B cell (primary cell): ENCODE measurements around the gene RNF217. TPM values are rescaled to one million over a fixed set of nuclear protein-coding genes. Genes with fewer than 3 reads are reported as not detected.

Experiments
- ATAC-seq: fragments of 200-7000 bp; cut with Tn5 transposase; one replicate; pipeline ENCODE4 v1.10.0; 2021; ENCODE audit warnings: low read depth, mild to moderate bottlenecking, moderate number of reproducible peaks, moderate library complexity
- CTCF ChIA-PET: fragments of 350-600 bp; sonication (Branson Sonifier 250); formaldehyde crosslinking; loops from one replicate; lab custom pipeline; 2021; ENCODE audit warnings: antibody characterized with exemption, inconsistent platforms; lab: Charles Lee
- POLR2A ChIA-PET: fragments of 350-600 bp; sonication (Branson Sonifier 250); formaldehyde crosslinking; loops from one replicate; lab custom pipeline; 2021; ENCODE audit warnings: antibody characterized with exemption; lab: Charles Lee
- DNase-seq: peaks from one replicate; pipeline ENCODE4 v3.0.0; 2013
- H2AFZ ChIP-seq: 2 replicates; pipeline ENCODE4 v1.6.1; 2012; ENCODE audit warnings: mild to moderate bottlenecking, low read depth, low read length; ENCODE audit not compliant: insufficient read depth, poor library complexity, severe bottlenecking
- H3K27ac ChIP-seq, 2 donors: 1 replicate in 1 of 2; 2 replicates in 1 of 2; pipeline ENCODE4 v1.5.1; 2012 to 2013; ENCODE audit warnings: low read length in 2 of 2, mild to moderate bottlenecking in 2 of 2, moderate library complexity in 1 of 2
- H3K27me3 ChIP-seq, 4 experiments: fragments of 200-600 bp in 1 of 4; sonication (generic) in 1 of 4; replicated peaks in 1 of 4; 1 replicate in 2 of 4; 2 replicates in 2 of 4; pipeline versions ENCODE4 v1.6.1 to v1.7.0; 2013 to 2016; ENCODE audit warnings: low read length in 3 of 4, mild to moderate bottlenecking in 2 of 4, mixed read lengths in 1 of 4, moderate library complexity in 1 of 4; ENCODE audit not compliant: insufficient read depth in 4 of 4, control insufficient read depth in 3 of 4; ENCODE audit errors: control extremely low read depth in 1 of 4
- H3K36me3 ChIP-seq, 2 experiments: replicated peaks in 1 of 2; 1 replicate in 1 of 2; 2 replicates in 1 of 2; pipeline versions ENCODE4 v1.6.1 to v1.7.1; 2013; ENCODE audit warnings: low read length in 1 of 2; ENCODE audit not compliant: insufficient read depth in 2 of 2, control insufficient read depth in 1 of 2; ENCODE audit errors: control extremely low read depth in 1 of 2, extremely low read depth in 1 of 2
- H3K4me1 ChIP-seq, 2 donors: fragments of 200-600 bp in 1 of 2; sonication (generic) in 1 of 2; 1 replicate in 1 of 2; 2 replicates in 1 of 2; pipeline versions ENCODE4 v1.5.1 to v1.6.1; 2013 to 2017; ENCODE audit warnings: low read length in 2 of 2; ENCODE audit not compliant: control insufficient read depth in 2 of 2, insufficient read depth in 2 of 2
- H3K4me2 ChIP-seq: replicated peaks from 2 replicates; pipeline ENCODE3; 2012; ENCODE audit warnings: mild to moderate bottlenecking, low read depth, low read length; ENCODE audit not compliant: poor library complexity, severe bottlenecking
- H3K4me3 ChIP-seq, 5 experiments: fragments of 200-600 bp in 1 of 5; sonication (generic) in 1 of 5; 1 replicate in 3 of 5; 2 replicates in 2 of 5; pipeline versions ENCODE4 v1.5.1 to v1.7.0; 2011 to 2016; ENCODE audit warnings: low read length in 4 of 5, mild to moderate bottlenecking in 4 of 5, low read depth in 2 of 5, control low read depth in 1 of 5, moderate library complexity in 1 of 5; ENCODE audit not compliant: insufficient read depth in 1 of 5; ENCODE audit errors: control extremely low read depth in 1 of 5, extremely low read depth in 1 of 5
- H3K79me2 ChIP-seq: fragments of 200-600 bp; sonication (generic); one replicate; pipeline ENCODE4 v1.6.0; 2016; ENCODE audit warnings: low read length; ENCODE audit not compliant: control insufficient read depth, insufficient read depth
- H3K9ac ChIP-seq: fragments of 200-600 bp; sonication (generic); 2 replicates; pipeline ENCODE4 v1.6.1; 2017; ENCODE audit warnings: mild to moderate bottlenecking, low read length, moderate library complexity
- H3K9me3 ChIP-seq, 3 donors: one replicate each; pipeline versions ENCODE4 v1.6.1 to v1.7.1; 2013; ENCODE audit warnings: low read length in 2 of 3; ENCODE audit not compliant: control insufficient read depth in 2 of 3, insufficient read depth in 1 of 3; ENCODE audit errors: control extremely low read depth in 1 of 3
- H4K20me1 ChIP-seq: 2 replicates; pipeline ENCODE4 v1.6.0; 2012; ENCODE audit warnings: mild to moderate bottlenecking, low read length; ENCODE audit not compliant: insufficient read depth, control insufficient read depth, poor library complexity, severe bottlenecking
- H3K27ac Mint-ChIP-seq: one replicate; pipeline ENCODE4 v1.8.0; 2021; ENCODE audit warnings: mixed read lengths
- H3K27me3 Mint-ChIP-seq: one replicate; pipeline ENCODE4 v1.8.0; 2021; ENCODE audit warnings: mixed read lengths
- H3K4me1 Mint-ChIP-seq: one replicate; pipeline ENCODE4 v1.8.0; 2021; ENCODE audit warnings: mixed read lengths
- H3K4me3 Mint-ChIP-seq: one replicate; pipeline ENCODE4 v1.8.0; 2021; ENCODE audit warnings: mixed read lengths
- H3K9me3 Mint-ChIP-seq: one replicate; pipeline ENCODE4 v1.8.0; 2022; ENCODE audit warnings: mixed read lengths; ENCODE audit not compliant: insufficient read depth
- EZH2 ChIP-seq: IDR thresholded peaks from 2 replicates; pipeline ENCODE4 v1.6.1; 2012; ENCODE audit warnings: borderline replicate concordance, low read depth, mild to moderate bottlenecking, moderate library complexity, low read length; ENCODE audit not compliant: insufficient read depth, poor library complexity, severe bottlenecking
- WGBS: methylation state at CpG from one replicate; pipeline ENCODE4 v1.1.5; 2013; ENCODE audit warnings: missing lambda C conversion rate; ENCODE audit not compliant: insufficient coverage; 5-methylcytosine and 5-hydroxymethylcytosine counted together
- intact Hi-C: fragments of 100-400 bp; cut with micrococcal nuclease; formaldehyde crosslinking; loops from one replicate; pipeline ENCODE4 v1.10.0; 2022
- polyA plus RNA-seq: library from polyadenylated mRNA; depleted of rRNA; stranded (reverse); fragments of >200 nt; gene quantifications from 2 replicates; pipeline ENCODE4 v1.2.3, GENCODE V29; 2012
- total RNA-seq, 2 donors: library from RNA; stranded (reverse); fragments of 120-200 nt in 1 of 2; gene quantifications; 1 replicate in 1 of 2; 2 replicates in 1 of 2; pipeline versions ENCODE4 v1.2.3 to v1.2.4, GENCODE V29; 2013 to 2022
- TF ChIP-seq, protein P1 (sequence below): fragments of 200-600 bp; IDR thresholded peaks from one replicate; pipeline ENCODE4 v1.8.0; 2022; ENCODE audit warnings: antibody characterized with exemption, mild to moderate bottlenecking

RNF217 gene
- total and polyA plus RNA-seq, 2 donors (not counting 1 experiment from before 2014, with no cell fraction given): 0.03 TPM; not detected in 1

DNA sequence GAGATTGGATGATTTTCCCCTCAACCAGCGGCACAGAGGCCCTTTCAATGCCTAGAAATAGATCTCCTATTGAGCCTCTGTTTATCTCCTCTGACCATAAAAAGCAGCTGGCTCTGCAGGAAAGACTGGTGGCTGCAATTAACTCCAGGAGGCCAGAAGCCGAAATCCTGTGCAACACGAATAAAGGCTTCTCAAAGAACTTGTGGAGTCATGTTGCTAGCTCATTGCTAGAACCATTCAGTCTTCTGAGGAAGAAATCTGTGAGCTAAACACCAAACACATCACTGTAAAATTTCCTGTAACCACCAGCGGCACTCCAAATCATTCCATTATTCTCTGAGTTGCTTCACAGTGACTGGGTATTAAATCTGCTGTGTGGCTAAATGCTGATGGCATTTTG is 142.2 kb downstream of the RNF217 start:
- ATAC-seq: no peak
- TF ChIP-seq, protein P1, sequence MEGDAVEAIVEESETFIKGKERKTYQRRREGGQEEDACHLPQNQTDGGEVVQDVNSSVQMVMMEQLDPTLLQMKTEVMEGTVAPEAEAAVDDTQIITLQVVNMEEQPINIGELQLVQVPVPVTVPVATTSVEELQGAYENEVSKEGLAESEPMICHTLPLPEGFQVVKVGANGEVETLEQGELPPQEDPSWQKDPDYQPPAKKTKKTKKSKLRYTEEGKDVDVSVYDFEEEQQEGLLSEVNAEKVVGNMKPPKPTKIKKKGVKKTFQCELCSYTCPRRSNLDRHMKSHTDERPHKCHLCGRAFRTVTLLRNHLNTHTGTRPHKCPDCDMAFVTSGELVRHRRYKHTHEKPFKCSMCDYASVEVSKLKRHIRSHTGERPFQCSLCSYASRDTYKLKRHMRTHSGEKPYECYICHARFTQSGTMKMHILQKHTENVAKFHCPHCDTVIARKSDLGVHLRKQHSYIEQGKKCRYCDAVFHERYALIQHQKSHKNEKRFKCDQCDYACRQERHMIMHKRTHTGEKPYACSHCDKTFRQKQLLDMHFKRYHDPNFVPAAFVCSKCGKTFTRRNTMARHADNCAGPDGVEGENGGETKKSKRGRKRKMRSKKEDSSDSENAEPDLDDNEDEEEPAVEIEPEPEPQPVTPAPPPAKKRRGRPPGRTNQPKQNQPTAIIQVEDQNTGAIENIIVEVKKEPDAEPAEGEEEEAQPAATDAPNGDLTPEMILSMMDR: no peak
- no peak for TF ChIP-seq EZH2
- Histone ChIP-seq H3K27ac (no peak overlapping the region), H3K4me3 (no peak overlapping the region), H3K27me3 (no peaks in the 10 kb centered on the region), H3K79me2 (no peaks in the 10 kb centered on the region), H3K9ac (no peak overlapping the region), H4K20me1 (no peaks in the 10 kb centered on the region), H3K4me1 (no peaks in the 10 kb centered on the region), H3K9me3 (no peaks in the 10 kb centered on the region), H2AFZ (no peak overlapping the region), H3K36me3 (no peaks in the 10 kb centered on the region), H3K4me2 (no peak overlapping the region)
- POLR2A ChIA-PET: no interaction called here
- CTCF ChIA-PET: no interaction called here
- Mint-ChIP-seq H3K27me3 (peaks cover 9% of the 10 kb centered on the region), H3K27ac (no peak overlapping the region), H3K9me3 (no peaks in the 10 kb centered on the region), H3K4me1 (peaks cover 8% of the 10 kb centered on the region), H3K4me3 (no peak overlapping the region)
- WGBS: 60% methylated on average over 3 of the region's 4 CpGs
- no peak for DNase-seq
- intact Hi-C loops: no loop called here

DNA sequence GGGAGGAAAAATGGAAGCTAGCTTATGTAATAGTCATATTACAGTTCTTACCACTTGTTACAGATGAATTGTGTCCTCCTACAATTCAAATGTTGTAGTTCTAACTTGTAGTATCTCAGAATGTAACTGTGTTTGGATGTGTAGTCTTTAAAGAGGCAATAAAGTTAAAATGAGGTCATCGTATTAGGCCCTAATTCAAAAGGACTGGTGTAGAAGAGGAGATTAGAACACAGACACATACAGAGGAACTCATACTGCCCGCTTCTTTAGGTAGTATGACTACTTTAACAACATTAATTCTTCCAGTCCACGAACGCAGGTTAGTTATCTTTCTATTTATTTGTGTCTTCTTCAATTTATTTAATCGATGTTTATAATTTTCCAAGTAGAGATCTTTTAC is 144.8 kb downstream of the RNF217 start:
- DNase-seq (no peak), ATAC-seq (no peak)
- Histone ChIP-seq H3K4me1 (no peaks in the 10 kb centered on the region), H3K9me3 (peaks cover 0 to 16% (median 4%) of the 10 kb centered on the region in 3 donors), H3K36me3 (no peaks in the 10 kb centered on the region), H4K20me1 (no peaks in the 10 kb centered on the region), H2AFZ (no peak overlapping the region), H3K79me2 (no peaks in the 10 kb centered on the region), H3K27me3 (no peaks in the 10 kb centered on the region), H3K27ac (no peak overlapping the region), H3K4me3 (no peak overlapping the region), H3K4me2 (no peak overlapping the region), H3K9ac (no peak overlapping the region)
- no peaks in the 10 kb centered on the region for H3K4me1 Mint-ChIP-seq
- intact Hi-C loops: no loop called here
- POLR2A ChIA-PET: no interaction called here
- TF ChIP-seq, protein P1: no peak
- TF ChIP-seq EZH2: no peak
- no CpG with 5 or more reads among the region's 5 CpGs for WGBS
- H3K27me3 Mint-ChIP-seq: no peaks in the 10 kb centered on the region
- H3K27ac Mint-ChIP-seq: no peak overlapping the region
- CTCF ChIA-PET: no interaction called here
- peaks cover 14% of the 10 kb centered on the region for H3K9me3 Mint-ChIP-seq
- no peak overlapping the region for H3K4me3 Mint-ChIP-seq
